ENCODE measurements around the gene CMTM7.

Gene CMTM7

DNA sequence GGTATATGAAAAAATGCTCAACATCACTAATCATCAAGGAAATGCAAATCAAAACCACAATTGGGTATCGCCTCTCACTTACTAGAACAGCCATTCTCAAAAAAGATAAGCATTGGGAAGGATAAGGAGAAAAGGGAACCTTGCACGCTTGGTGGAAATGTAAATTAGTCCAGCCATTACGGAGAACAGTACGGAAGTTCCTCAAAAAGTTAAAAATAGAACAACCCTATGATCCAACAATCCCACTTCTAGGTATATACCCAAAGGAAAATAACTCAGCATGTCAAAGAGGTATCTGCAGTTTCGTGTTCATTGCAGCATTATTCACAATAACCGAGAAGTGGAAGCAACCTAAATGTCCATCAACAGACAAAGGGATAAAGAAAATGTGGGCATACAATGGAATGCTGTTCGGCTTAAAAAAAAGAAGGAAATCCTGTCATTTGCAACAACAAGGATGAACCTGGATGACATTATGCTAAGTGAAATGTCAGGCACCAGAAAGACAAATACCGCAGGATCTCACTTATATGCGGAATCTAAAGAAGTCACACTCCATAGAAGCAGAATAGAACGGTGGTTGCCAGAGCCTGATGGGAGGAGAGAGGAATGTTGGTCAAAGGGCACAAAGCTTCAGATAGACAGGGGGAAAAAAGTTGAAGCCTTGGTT is 11.7 kb upstream of the CMTM7 start:
- Histone ChIP-seq H3K4me1 (ENCODE audit: control insufficient read depth, insufficient read depth, low read length) (no peaks in the 10 kb centered on the region), H3K9me3 (ENCODE audit: control insufficient read depth, insufficient read depth, low read depth, low read length) (no peaks in the 10 kb centered on the region), H3K36me3 (ENCODE audit: control insufficient read depth in 2 of 2, insufficient read depth in 1 of 2, low read length in 2 of 2) (no peaks in the 10 kb centered on the region), H3K4me3 (ENCODE audit: low read depth, low read length) (no peak overlapping the region), H3K27ac (ENCODE audit: extremely low read depth, low read depth, low read length) (no peak overlapping the region)
- ChIA-PET POLR2A (interaction anchor here (0.6 kb wide), 1 partner anchor 12 kb away, joined by 3 read pairs; the partner anchor contains the start of gene CMTM7), CTCF (interaction anchor here (0.6 to 0.7 kb wide), 2 partner anchors 42 to 55 kb away, joined by 3 to 4 read pairs; no protein-coding TSS in a partner anchor)
- TF ChIP-seq ZNF350 (tag by site-specific recombination; IDR thresholded peaks at IDR 0.05) (no peak), ZNF391 (tag by site-specific recombination; IDR thresholded peaks at IDR 0.05; ENCODE audit: borderline replicate concordance, low read depth) (no peak), ZIC2 (tag by site-specific recombination; IDR thresholded peaks at IDR 0.05) (no peak), ZNF266 (tag by site-specific recombination; IDR thresholded peaks at IDR 0.05; ENCODE audit: low read depth) (no peak)

- no peaks in the 10 kb centered on the region for H3K36me3 ChIP-seq (ENCODE audit: control insufficient read depth in 2 of 2, insufficient read depth in 1 of 2, low read length in 2 of 2)
- H3K4me3 ChIP-seq (ENCODE audit: low read depth, low read length): no peak overlapping the region
- TF ChIP-seq ZNF362 (tag by site-specific recombination; IDR thresholded peaks at IDR 0.05) (no peak), ZNF449 (tag by site-specific recombination; IDR thresholded peaks at IDR 0.05) (peak; percentile 93), ZNF561 (tag by site-specific recombination; IDR thresholded peaks at IDR 0.05; ENCODE audit: borderline replicate concordance) (no peak), ZNF558 (tag by site-specific recombination; IDR thresholded peaks at IDR 0.05) (no peak)
- ChIA-PET POLR2A (no interaction called here), CTCF (interaction anchor here (2.5 kb wide), 1 partner anchor 86 kb away, joined by 11 read pairs; no protein-coding TSS in a partner anchor)
- no peak overlapping the region for H3K27ac ChIP-seq (ENCODE audit: extremely low read depth, low read depth, low read length)
- H3K9me3 ChIP-seq (ENCODE audit: control insufficient read depth, insufficient read depth, low read depth, low read length): no peaks in the 10 kb centered on the region
- no peaks in the 10 kb centered on the region for H3K4me1 ChIP-seq (ENCODE audit: control insufficient read depth, insufficient read depth, low read length)
Observed at GRCh38 chr3:32381922-32382321, 9.7 kb upstream of the CMTM7 start.

GRCh38 chr3:32383136-32383711 is 8.4 kb upstream of the CMTM7 start:
- H3K27ac ChIP-seq (ENCODE audit: extremely low read depth, low read depth, low read length): no peak overlapping the region
- no peaks in the 10 kb centered on the region for H3K36me3 ChIP-seq (ENCODE audit: control insufficient read depth in 2 of 2, insufficient read depth in 1 of 2, low read length in 2 of 2)
- ChIA-PET CTCF (interaction anchor here (1.5 to 2.5 kb wide), 2 partner anchors 8 to 85 kb away, joined by 8 to 11 read pairs; no protein-coding TSS in a partner anchor), POLR2A (no interaction called here)
- no peak overlapping the region for H3K4me3 ChIP-seq (ENCODE audit: low read depth, low read length)
- no peaks in the 10 kb centered on the region for H3K4me1 ChIP-seq (ENCODE audit: control insufficient read depth, insufficient read depth, low read length)
- no peaks in the 10 kb centered on the region for H3K9me3 ChIP-seq (ENCODE audit: control insufficient read depth, insufficient read depth, low read depth, low read length)
- no peak for TF ChIP-seq ZBTB8A (tag by site-specific recombination; IDR thresholded peaks at IDR 0.05)
- no peak for TF ChIP-seq ZNF777 (tag by site-specific recombination; IDR thresholded peaks at IDR 0.05; ENCODE audit: borderline replicate concordance)
- TF ChIP-seq ZBTB1 (tag by site-specific recombination; IDR thresholded peaks at IDR 0.05): no peak
- TF ChIP-seq ZNF302 (tag by site-specific recombination; IDR thresholded peaks at IDR 0.05; ENCODE audit: low read depth): no peak
- TF ChIP-seq ZNF701 (tag by site-specific recombination; IDR thresholded peaks at IDR 0.05): no peak
- TF ChIP-seq ZNF146 (tag by site-specific recombination; IDR thresholded peaks at IDR 0.05): no peak
- no peak for TF ChIP-seq ZNF560 (tag by site-specific recombination; IDR thresholded peaks at IDR 0.05; ENCODE audit: borderline replicate concordance)

GRCh38 chr3:32384938-32385337 is 6.7 kb upstream of the CMTM7 start:
- CTCF ChIA-PET: interaction anchor here (0.5 to 0.6 kb wide), 2 partner anchors 88 to 1401 kb away, joined by 3 to 4 read pairs; no protein-coding TSS in a partner anchor
- Histone ChIP-seq H3K9me3 (ENCODE audit: control insufficient read depth, insufficient read depth, low read depth, low read length) (no peaks in the 10 kb centered on the region), H3K4me1 (ENCODE audit: control insufficient read depth, insufficient read depth, low read length) (no peaks in the 10 kb centered on the region), H3K36me3 (ENCODE audit: control insufficient read depth in 2 of 2, insufficient read depth in 1 of 2, low read length in 2 of 2) (no peaks in the 10 kb centered on the region), H3K27ac (ENCODE audit: extremely low read depth, low read depth, low read length) (no peak overlapping the region), H3K4me3 (ENCODE audit: low read depth, low read length) (no peak overlapping the region)
- TF ChIP-seq ZNF571 (tag by site-specific recombination; IDR thresholded peaks at IDR 0.05) (no peak), ZNF341 (tag by site-specific recombination; IDR thresholded peaks at IDR 0.05; ENCODE audit: low read depth) (peak; percentile 27; the same call in 1 of the 2 replicates), ZNF10 (tag by site-specific recombination; IDR thresholded peaks at IDR 0.05) (no peak)
- POLR2A ChIA-PET: no interaction called here

Data from HEK293 (cell line).